GM21360 (cell line): ENCODE results near the gene SUPT6H.

Experiments used
- ATAC-seq: cut with Tn5 transposase; IDR thresholded peaks from one replicate; pipeline ENCODE4 v1.9.1; 2021; ENCODE audit warnings: mild to moderate bottlenecking, moderate library complexity; ENCODE audit not compliant: unreplicated experiment

Gene SUPT6H

GRCh38 chr17:28661635-28662526 is at the start of gene SUPT6H, which contains the start of gene SDF2:
SUPT6H (plus strand) TSS chr17:28662205; CDS start chr17:28673402, 11,197 bp downstream.
SDF2 (minus strand) TSS chr17:28661906; CDS start chr17:28661876, 30 bp downstream.
- peak; percentile 80 for ATAC-seq

- ATAC-seq, result no peak
Measured at GRCh38 chr17:28612531-28612930, 49.5 kb upstream of the SUPT6H start.

- no peak for ATAC-seq
Measured at GRCh38 chr17:28612936-28613872, 48.8 kb upstream of the SUPT6H start.

GRCh38 chr17:28613931-28614381 is 48.0 kb upstream of the SUPT6H start, which contains the start of gene RSKR:
RSKR (minus strand) TSS chr17:28614185; CDS start chr17:28614161, 24 bp downstream.
- no peak for ATAC-seq

DNA sequence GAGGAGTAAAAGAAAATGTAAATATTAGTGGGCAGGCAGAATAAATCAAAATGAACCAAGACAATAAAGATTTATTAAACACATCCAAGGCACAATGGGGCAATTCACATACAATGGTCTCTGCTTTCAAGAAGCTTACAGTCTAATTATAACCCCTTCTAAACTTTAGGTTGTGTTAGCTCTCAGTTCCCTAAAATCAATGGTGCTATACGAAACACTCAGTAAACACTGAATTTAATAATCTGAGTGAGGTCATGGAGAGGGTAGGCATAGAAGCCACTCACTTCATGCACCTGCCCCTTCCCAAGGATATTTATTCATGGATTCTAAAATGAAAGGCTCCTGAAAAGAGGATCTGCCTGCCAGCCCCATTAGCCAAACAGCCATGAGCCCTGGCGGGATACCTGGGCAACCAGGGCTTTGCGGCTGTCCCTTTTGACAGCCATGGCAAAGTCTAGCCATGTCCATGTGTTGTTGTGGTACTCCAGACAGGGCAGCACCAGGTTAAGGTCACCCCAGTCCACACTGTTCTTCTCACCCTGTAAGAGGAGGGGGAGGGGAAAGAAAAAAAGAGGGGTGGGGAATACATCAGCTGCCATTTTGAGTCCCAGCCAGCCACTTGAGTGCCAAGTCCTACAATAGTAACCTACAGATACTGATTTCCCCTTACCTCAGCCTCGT is 46.6 kb upstream of the SUPT6H start:
- ATAC-seq, result no peak

DNA sequence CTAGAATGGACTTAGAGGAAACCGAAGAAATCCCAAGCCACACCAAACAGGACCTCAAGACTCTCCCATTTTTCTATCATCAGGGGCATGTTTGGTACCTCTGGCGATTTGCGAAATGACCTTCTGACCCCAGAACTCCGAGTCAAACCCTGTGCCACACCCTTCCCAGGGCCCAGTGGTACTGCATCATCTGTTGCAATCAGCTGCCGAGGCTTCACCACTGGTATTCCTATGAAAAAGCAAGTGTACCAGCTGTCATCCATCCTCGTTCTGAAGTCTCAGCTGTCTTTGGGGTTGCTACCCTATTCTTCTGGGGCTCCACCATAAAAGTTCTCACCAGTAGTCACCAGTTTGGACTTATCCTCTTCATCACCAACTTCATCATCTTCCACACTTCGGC is 45.7 kb upstream of the SUPT6H start:
- no peak for ATAC-seq

DNA sequence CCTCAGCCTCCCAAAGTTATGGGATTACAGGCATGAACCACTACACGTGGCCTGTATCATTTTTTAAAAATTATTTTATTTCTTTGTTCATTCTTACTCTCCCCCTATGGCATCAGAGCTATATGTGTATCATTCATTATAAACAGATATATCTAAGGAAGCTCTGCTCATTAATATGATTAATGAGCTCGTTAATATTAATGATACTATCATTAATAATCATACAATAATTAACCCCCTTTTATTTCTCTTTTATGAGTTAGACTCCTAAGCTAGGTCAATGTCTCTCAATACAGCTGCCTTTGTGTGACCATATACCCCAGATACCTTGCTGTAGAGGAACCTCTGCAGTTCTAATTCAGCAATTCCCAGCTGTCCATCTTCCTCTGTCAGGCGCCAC is 43.5 kb upstream of the SUPT6H start:
- ATAC-seq, result no peak

DNA sequence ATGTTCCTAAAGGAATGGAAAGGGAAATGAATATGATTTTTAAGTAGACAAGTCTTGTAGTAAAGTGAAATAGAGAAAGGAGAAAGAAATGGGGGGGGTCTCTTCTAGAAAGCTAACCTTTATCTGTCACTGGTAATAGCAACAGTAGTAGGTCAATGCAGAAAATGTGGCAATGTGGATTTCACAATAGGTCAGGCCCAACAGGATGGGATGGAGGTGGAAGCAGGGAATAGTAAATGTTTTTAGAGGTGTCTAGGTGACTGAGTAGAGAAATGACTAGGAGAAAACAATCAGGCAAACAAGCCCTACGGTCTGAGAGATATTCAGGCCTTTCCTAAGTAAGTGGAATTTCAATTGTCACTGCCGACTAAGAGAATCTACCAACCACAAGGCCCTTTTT is 42.0 kb upstream of the SUPT6H start:
- no peak for ATAC-seq

DNA sequence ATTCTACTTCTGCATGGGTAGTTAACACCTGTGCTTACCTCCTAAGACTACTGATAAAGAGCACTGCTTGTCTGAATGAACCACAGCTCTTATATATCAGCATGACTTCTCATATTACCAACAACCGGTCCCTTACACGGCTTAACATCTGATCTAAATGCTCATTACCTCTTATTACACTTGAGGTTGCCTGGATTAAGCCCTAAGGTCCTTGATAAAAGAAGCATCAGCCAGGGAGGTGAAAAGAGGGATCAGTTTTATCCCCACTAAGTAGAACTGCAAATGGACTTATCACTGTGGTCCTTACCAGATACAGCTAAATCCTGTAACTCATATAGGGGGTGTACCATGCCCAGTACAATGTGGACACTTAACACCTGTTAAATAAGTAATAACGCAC is 39.8 kb upstream of the SUPT6H start:
- no peak for ATAC-seq

GRCh38 chr17:28623696-28624095 is 38.3 kb upstream of the SUPT6H start:
- ATAC-seq, result no peak

- ATAC-seq, result no peak
Measured at GRCh38 chr17:28624148-28624547, 37.9 kb upstream of the SUPT6H start.

DNA sequence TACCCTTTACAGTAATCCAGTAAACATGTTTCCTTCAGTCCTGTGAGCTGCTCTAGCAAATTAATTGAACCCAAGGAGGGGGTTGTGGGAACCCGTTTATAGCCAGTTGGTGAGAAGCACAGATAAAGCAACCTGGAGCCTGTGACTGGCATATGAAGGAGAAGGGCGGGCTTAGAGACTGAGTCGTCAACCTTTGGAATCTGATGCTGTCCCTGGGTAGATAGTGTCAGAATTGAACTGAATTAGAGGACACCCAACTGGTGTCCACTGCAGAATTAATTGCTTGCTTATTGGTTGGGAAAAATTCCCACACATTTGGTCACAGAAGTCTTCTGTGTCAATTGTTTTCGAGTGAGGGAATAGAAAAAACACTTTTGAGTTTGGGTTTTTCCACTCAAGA is 35.2 kb upstream of the SUPT6H start:
- no peak for ATAC-seq

DNA sequence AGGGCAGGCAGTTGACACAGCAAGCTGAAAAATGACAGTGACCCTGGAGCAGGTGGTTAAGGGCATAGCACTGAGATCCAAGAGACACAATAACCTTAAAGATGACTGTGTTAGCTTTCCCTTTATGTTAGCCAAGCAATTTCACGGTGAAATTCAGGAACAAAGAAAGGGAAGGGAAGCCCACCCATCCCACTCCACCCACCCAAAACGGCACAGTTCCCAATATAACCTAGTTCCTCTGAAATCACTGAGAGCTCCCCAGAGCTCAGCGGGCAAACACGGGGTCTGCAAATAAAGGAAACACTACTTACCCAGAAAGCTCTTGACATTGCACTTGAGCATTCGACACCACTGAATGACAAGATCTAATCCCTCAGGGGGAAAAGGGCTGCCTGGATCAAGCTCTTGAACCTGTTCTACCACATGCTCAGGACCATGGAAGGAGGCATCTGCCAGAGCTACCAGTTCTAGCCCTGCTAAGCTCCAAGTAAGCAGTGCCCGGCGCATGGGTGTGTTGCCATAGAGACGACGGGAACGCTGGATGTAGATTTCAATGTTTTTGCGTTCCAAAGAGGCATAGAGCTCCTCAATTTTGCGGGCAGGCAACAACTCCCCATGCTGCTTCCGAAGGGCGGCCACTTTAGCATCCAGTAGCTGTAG is 27.7 kb upstream of the SUPT6H start:
- no peak for ATAC-seq

DNA sequence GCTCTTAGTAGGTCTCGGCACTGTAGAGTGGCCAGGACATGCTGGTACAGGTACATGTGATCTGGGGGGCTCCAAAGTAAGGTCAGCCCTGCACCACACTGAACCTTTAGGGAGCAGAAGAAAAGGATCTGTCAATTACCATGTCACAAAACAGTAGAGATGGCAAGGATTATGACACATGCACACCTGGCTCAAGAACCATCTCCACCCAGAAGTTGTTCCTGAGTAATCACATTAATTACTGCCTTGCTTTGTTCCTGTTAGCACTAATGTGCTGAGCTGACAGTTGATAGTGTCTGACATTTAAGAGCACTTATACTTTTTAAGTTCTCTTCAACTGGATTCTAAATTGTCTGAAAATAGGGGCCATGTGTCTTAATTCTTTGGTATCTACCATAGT is 26.5 kb upstream of the SUPT6H start:
- ATAC-seq, result no peak

DNA sequence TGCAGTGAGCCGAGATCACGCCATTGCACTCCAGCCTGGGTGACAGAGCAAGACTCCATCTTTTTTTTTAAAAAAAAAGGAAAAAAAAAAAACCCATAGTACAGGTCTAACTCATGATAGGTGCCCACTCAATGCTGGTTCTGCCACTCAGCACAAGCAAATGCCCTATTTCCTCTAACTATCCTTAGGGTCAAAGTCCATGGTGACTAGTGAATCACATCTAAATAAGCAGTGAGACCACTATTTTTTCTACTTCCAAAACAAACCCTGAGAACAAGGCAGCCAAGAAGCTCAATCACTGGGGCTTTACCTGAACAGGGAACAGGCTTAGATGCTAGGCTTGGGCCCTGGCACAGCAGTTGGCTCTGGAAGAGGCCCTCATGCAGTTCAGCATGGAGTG is 20.4 kb upstream of the SUPT6H start:
- ATAC-seq, result no peak

- ATAC-seq, result peak; percentile 4
Measured at GRCh38 chr17:28643983-28644786, 17.8 kb upstream of the SUPT6H start.

- ATAC-seq, result peak; percentile 88
Measured at GRCh38 chr17:28644787-28645575, 17.0 kb upstream of the SUPT6H start, which contains the start of gene BLTP2. BLTP2 (minus strand) TSS chr17:28645158; CDS start chr17:28645056, 102 bp downstream.

- ATAC-seq, result no peak
Measured at GRCh38 chr17:28645576-28645939, 16.4 kb upstream of the SUPT6H start.
